ENCODE data around the gene DNM2.

The DNM2 gene

DNA sequence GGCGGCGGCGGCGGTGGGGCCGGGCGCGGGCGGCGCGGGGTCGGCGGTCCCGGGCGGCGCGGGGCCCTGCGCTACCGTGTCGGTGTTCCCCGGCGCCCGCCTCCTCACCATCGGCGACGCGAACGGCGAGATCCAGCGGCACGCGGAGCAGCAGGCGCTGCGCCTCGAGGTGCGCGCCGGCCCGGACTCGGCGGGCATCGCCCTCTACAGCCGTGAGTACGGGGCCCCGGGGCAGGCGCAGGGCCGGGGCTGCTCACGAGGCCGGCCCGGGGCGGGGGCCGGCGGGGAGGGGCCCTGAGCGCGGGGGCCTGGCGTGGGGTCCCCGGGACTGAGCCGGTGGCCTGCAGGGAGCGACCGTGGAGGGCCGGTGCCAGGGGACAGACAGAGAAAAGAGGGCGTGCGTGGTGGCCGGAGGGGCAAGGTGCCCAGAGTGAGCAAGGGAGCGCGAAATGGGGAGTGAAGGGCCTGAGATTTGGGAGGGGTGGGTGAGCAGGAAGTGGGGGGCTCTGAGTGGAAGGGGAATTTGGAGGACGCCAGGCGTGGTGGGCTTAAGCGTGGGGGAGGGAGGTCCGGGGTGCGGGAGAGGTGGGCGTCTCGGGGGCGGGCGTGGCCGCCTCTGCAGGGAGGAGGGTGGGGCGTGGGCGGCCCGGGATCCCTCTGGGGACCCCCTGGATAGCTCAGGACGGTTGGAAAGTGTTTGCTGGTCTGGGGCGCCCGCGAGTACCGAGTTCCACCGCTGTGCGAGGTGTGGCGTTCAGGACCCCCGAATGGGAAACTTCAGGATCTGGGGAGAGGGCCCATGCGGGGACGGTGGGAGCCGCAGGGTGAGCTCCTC is 154.0 kb downstream of the DNM2 start (continued):
- TF ChIP-seq ZNF830 (tag by site-specific recombination; IDR thresholded peaks at IDR 0.05; ENCODE audit: low read depth) (no peak), ZNF114 (tag by site-specific recombination; IDR thresholded peaks at IDR 0.05) (no peak), ZNF350 (tag by site-specific recombination; IDR thresholded peaks at IDR 0.05) (no peak), ZNF138 (tag by site-specific recombination; IDR thresholded peaks at IDR 0.05; ENCODE audit: borderline replicate concordance) (no peak), MYNN (tag by site-specific recombination; IDR thresholded peaks at IDR 0.05; ENCODE audit: borderline replicate concordance) (no peak), KLF16 (tag by site-specific recombination; IDR thresholded peaks at IDR 0.05) (peak; percentile 44; the same call in 1 of the 2 replicates), ZNF623 (tag by site-specific recombination; IDR thresholded peaks at IDR 0.05) (no peak), ZBTB20 (tag by site-specific recombination; IDR thresholded peaks at IDR 0.05) (peak; percentile 82), ZNF266 (tag by site-specific recombination; IDR thresholded peaks at IDR 0.05; ENCODE audit: low read depth) (no peak), ZNF169 (tag by site-specific recombination; IDR thresholded peaks at IDR 0.05) (no peak), ZNF426 (tag by site-specific recombination; IDR thresholded peaks at IDR 0.05) (no peak), ZNF404 (tag by site-specific recombination; IDR thresholded peaks at IDR 0.05) (no peak), ZNF37A (tag by site-specific recombination; IDR thresholded peaks at IDR 0.05) (no peak), KLF1 (tag by site-specific recombination; IDR thresholded peaks at IDR 0.05) (peak; percentile 92), ZNF658 (tag by site-specific recombination; IDR thresholded peaks at IDR 0.05) (no peak), KLF8 (tag by site-specific recombination; IDR thresholded peaks at IDR 0.05) (peak; percentile 77), ZSCAN23 (tag by site-specific recombination; IDR thresholded peaks at IDR 0.05) (no peak), ZNF239 (tag by site-specific recombination; IDR thresholded peaks at IDR 0.05) (no peak), BCL11A (tag by site-specific recombination; IDR thresholded peaks at IDR 0.05; ENCODE audit: low read depth) (no peak), ZNF311 (tag by site-specific recombination; IDR thresholded peaks at IDR 0.05; ENCODE audit: borderline replicate concordance) (no peak), KLF7 (tag by site-specific recombination; IDR thresholded peaks at IDR 0.05; ENCODE audit: borderline replicate concordance) (peak; percentile 80), ZNF274 (IDR thresholded peaks at IDR 0.05; ENCODE audit: low read length) (no peak), ZNF274 (tag by site-specific recombination; IDR thresholded peaks at IDR 0.05; ENCODE audit: borderline replicate concordance) (no peak)
- TF ChIP-seq, protein P1, sequence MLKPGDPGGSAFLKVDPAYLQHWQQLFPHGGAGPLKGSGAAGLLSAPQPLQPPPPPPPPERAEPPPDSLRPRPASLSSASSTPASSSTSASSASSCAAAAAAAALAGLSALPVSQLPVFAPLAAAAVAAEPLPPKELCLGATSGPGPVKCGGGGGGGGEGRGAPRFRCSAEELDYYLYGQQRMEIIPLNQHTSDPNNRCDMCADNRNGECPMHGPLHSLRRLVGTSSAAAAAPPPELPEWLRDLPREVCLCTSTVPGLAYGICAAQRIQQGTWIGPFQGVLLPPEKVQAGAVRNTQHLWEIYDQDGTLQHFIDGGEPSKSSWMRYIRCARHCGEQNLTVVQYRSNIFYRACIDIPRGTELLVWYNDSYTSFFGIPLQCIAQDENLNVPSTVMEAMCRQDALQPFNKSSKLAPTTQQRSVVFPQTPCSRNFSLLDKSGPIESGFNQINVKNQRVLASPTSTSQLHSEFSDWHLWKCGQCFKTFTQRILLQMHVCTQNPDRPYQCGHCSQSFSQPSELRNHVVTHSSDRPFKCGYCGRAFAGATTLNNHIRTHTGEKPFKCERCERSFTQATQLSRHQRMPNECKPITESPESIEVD (tag by site-specific recombination; IDR thresholded peaks at IDR 0.05): no peak
- TF ChIP-seq, protein P2, sequence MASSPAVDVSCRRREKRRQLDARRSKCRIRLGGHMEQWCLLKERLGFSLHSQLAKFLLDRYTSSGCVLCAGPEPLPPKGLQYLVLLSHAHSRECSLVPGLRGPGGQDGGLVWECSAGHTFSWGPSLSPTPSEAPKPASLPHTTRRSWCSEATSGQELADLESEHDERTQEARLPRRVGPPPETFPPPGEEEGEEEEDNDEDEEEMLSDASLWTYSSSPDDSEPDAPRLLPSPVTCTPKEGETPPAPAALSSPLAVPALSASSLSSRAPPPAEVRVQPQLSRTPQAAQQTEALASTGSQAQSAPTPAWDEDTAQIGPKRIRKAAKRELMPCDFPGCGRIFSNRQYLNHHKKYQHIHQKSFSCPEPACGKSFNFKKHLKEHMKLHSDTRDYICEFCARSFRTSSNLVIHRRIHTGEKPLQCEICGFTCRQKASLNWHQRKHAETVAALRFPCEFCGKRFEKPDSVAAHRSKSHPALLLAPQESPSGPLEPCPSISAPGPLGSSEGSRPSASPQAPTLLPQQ (tag by site-specific recombination; IDR thresholded peaks at IDR 0.05): 0 out of 2 replicates have a peak, but pooled peaks have one; percentile 22
- TF ChIP-seq, protein P3, sequence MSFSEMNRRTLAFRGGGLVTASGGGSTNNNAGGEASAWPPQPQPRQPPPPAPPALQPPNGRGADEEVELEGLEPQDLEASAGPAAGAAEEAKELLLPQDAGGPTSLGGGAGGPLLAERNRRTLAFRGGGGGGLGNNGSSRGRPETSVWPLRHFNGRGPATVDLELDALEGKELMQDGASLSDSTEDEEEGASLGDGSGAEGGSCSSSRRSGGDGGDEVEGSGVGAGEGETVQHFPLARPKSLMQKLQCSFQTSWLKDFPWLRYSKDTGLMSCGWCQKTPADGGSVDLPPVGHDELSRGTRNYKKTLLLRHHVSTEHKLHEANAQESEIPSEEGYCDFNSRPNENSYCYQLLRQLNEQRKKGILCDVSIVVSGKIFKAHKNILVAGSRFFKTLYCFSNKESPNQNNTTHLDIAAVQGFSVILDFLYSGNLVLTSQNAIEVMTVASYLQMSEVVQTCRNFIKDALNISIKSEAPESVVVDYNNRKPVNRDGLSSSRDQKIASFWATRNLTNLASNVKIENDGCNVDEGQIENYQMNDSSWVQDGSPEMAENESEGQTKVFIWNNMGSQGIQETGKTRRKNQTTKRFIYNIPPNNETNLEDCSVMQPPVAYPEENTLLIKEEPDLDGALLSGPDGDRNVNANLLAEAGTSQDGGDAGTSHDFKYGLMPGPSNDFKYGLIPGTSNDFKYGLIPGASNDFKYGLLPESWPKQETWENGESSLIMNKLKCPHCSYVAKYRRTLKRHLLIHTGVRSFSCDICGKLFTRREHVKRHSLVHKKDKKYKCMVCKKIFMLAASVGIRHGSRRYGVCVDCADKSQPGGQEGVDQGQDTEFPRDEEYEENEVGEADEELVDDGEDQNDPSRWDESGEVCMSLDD (tag by site-specific recombination; IDR thresholded peaks at IDR 0.05): peak; percentile 57; the same call in 1 of the 2 replicates
- TF ChIP-seq, protein P4, sequence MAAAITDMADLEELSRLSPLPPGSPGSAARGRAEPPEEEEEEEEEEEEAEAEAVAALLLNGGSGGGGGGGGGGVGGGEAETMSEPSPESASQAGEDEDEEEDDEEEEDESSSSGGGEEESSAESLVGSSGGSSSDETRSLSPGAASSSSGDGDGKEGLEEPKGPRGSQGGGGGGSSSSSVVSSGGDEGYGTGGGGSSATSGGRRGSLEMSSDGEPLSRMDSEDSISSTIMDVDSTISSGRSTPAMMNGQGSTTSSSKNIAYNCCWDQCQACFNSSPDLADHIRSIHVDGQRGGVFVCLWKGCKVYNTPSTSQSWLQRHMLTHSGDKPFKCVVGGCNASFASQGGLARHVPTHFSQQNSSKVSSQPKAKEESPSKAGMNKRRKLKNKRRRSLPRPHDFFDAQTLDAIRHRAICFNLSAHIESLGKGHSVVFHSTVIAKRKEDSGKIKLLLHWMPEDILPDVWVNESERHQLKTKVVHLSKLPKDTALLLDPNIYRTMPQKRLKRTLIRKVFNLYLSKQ (tag by site-specific recombination; IDR thresholded peaks at IDR 0.05; ENCODE audit: borderline replicate concordance): no peak
- TF ChIP-seq, protein P5, sequence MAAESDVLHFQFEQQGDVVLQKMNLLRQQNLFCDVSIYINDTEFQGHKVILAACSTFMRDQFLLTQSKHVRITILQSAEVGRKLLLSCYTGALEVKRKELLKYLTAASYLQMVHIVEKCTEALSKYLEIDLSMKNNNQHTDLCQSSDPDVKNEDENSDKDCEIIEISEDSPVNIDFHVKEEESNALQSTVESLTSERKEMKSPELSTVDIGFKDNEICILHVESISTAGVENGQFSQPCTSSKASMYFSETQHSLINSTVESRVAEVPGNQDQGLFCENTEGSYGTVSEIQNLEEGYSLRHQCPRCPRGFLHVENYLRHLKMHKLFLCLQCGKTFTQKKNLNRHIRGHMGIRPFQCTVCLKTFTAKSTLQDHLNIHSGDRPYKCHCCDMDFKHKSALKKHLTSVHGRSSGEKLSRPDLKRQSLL (tag by site-specific recombination; IDR thresholded peaks at IDR 0.05): no peak
- TF ChIP-seq, protein P6, sequence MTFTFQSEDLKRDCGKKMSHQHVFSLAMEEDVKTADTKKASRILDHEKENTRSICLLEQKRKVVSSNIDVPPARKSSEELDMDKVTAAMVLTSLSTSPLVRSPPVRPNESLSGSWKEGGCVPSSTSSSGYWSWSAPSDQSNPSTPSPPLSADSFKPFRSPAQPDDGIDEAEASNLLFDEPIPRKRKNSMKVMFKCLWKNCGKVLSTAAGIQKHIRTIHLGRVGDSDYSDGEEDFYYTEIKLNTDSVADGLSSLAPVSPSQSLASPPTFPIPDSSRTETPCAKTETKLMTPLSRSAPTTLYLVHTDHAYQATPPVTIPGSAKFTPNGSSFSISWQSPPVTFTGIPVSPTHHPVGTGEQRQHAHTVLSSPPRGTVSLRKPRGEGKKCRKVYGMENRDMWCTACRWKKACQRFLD (tag by site-specific recombination; IDR thresholded peaks at IDR 0.05): no peak
